HepG2 (cell line): ENCODE results near the gene HEATR1. TPM values are rescaled to one million over a fixed set of nuclear protein-coding genes. Genes with fewer than 3 reads are reported as not detected.

Experiments used
- AGO1 ChIP-seq: fragments of 200-400 bp; formaldehyde crosslinking; IDR thresholded peaks from 2 replicates; pipeline ENCODE4 v1.6.1; 2017; ENCODE audit warnings: mild to moderate bottlenecking, low read depth, low read length, moderate library complexity; ENCODE audit not compliant: poor library complexity, severe bottlenecking
- ATF1 ChIP-seq: IDR thresholded peaks from 2 replicates; pipeline ENCODE4 v1.6.1; 2016; ENCODE audit warnings: mild to moderate bottlenecking, control low read depth
- BHLHE40 ChIP-seq: IDR thresholded peaks from 2 replicates; pipeline ENCODE4 v1.6.1; 2011; ENCODE audit warnings: low read length, improper control_type of control experiment
- EP300 ChIP-seq, 3 experiments: sonication (generic) in 1 of 3; formaldehyde crosslinking in 1 of 3; IDR thresholded peaks; 2 replicates each; pipeline versions ENCODE4 v1.5.1 to v1.6.1; 2011 to 2020; ENCODE audit warnings: low read depth in 2 of 3, low read length in 2 of 3, borderline replicate concordance in 1 of 3, improper control_type of control experiment in 1 of 3, mild to moderate bottlenecking in 1 of 3, missing genetic modification reagents in 1 of 3, moderate library complexity in 1 of 3
- HINFP ChIP-seq: sonication (generic); formaldehyde crosslinking; IDR thresholded peaks from 2 replicates; pipeline ENCODE4 v1.4.0; 2020; ENCODE audit warnings: low read depth, mild to moderate bottlenecking, missing genetic modification reagents
- JARID2 ChIP-seq: sonication (generic); formaldehyde crosslinking; IDR thresholded peaks from 2 replicates; pipeline ENCODE4 v1.8.1; 2023; ENCODE audit warnings: missing genetic modification reagents, inconsistent platforms; ENCODE audit not compliant: insufficient replicate concordance
- MEIS1 ChIP-seq: sonication (generic); formaldehyde crosslinking; IDR thresholded peaks from 2 replicates; pipeline ENCODE4 v1.9.0; 2021; ENCODE audit warnings: mild to moderate bottlenecking, missing genetic modification reagents, moderate library complexity, borderline replicate concordance
- MEIS2 ChIP-seq: sonication (generic); formaldehyde crosslinking; IDR thresholded peaks from 2 replicates; pipeline ENCODE4 v1.9.0; 2021; ENCODE audit warnings: mild to moderate bottlenecking, missing genetic modification reagents
- MXD4 ChIP-seq: IDR thresholded peaks from 2 replicates; pipeline ENCODE4 v1.6.1; 2016; ENCODE audit warnings: mild to moderate bottlenecking, missing biosample characterization, missing genetic modification reagents
- NR1H2 ChIP-seq: sonication (generic); formaldehyde crosslinking; IDR thresholded peaks from 2 replicates; pipeline ENCODE4 v1.8.1; 2022; ENCODE audit warnings: low read depth, missing genetic modification reagents, borderline replicate concordance
- ONECUT2 ChIP-seq: sonication (generic); formaldehyde crosslinking; IDR thresholded peaks from 2 replicates; pipeline ENCODE4 v1.4.0; 2020; ENCODE audit warnings: missing genetic modification reagents
- RFXANK ChIP-seq: IDR thresholded peaks from 2 replicates; pipeline ENCODE4 v1.6.1; 2016
- SIX1 ChIP-seq: sonication (generic); formaldehyde crosslinking; IDR thresholded peaks from 2 replicates; pipeline ENCODE4 v1.4.0; 2020; ENCODE audit warnings: missing genetic modification reagents, borderline replicate concordance
- SMAD3 ChIP-seq: sonication (generic); formaldehyde crosslinking; IDR thresholded peaks from 2 replicates; pipeline ENCODE4 v1.4.0; 2020; ENCODE audit warnings: missing genetic modification reagents
- TBL1XR1 ChIP-seq: fragments of 150-350 bp; IDR thresholded peaks from 2 replicates; pipeline ENCODE4 v1.6.1; 2014; ENCODE audit warnings: borderline replicate concordance, low read length; ENCODE audit not compliant: partially characterized antibody
- TSC22D2 ChIP-seq: sonication (generic); formaldehyde crosslinking; IDR thresholded peaks from 2 replicates; pipeline ENCODE4 v1.5.1; 2020; ENCODE audit warnings: missing genetic modification reagents, mild to moderate bottlenecking, borderline replicate concordance
- ZBTB39 ChIP-seq: sonication (generic); formaldehyde crosslinking; IDR thresholded peaks from 2 replicates; pipeline ENCODE4 v1.5.0; 2020; ENCODE audit warnings: missing genetic modification reagents
- ZNF30 ChIP-seq: sonication (generic); formaldehyde crosslinking; IDR thresholded peaks from 2 replicates; pipeline ENCODE4 v1.5.0; 2020; ENCODE audit warnings: mild to moderate bottlenecking, missing genetic modification reagents
- ZNF337 ChIP-seq: sonication (generic); formaldehyde crosslinking; IDR thresholded peaks from 2 replicates; pipeline ENCODE4 v1.5.1; 2020; ENCODE audit warnings: missing genetic modification reagents, low read depth, mild to moderate bottlenecking, borderline replicate concordance
- ZNF383 ChIP-seq: sonication (generic); formaldehyde crosslinking; IDR thresholded peaks from 2 replicates; pipeline ENCODE4 v1.4.0; 2020; ENCODE audit warnings: missing genetic modification reagents, mild to moderate bottlenecking, borderline replicate concordance
- ZNF446 ChIP-seq: sonication (generic); formaldehyde crosslinking; IDR thresholded peaks from 2 replicates; pipeline ENCODE4 v1.5.0; 2020; ENCODE audit warnings: mild to moderate bottlenecking, missing genetic modification reagents
- ZNF761 ChIP-seq: sonication (generic); formaldehyde crosslinking; conservative IDR thresholded peaks from 2 replicates; pipeline ENCODE4 v1.4.0; 2020; ENCODE audit warnings: mild to moderate bottlenecking, missing genetic modification reagents
- ZNF878 ChIP-seq: sonication (generic); formaldehyde crosslinking; IDR thresholded peaks from 2 replicates; pipeline ENCODE4 v1.8.1; 2023; ENCODE audit warnings: mild to moderate bottlenecking, missing genetic modification reagents, moderate library complexity
- ZSCAN12 ChIP-seq: sonication (generic); formaldehyde crosslinking; IDR thresholded peaks from 2 replicates; pipeline ENCODE4 v1.9.0; 2021; ENCODE audit warnings: mild to moderate bottlenecking, missing genetic modification reagents
- polyA plus RNA-seq, 8 experiments: library from polyadenylated mRNA; depleted of rRNA in 3 of 8; stranded (reverse) in 7 of 8; unstranded in 1 of 8; fragments of >200 nt; fragmentation: Illumina TruSeq in 4 of 8; extraction: Trizol in 4 of 8; gene quantifications; 2 replicates each; pipeline versions ENCODE4 v1.2.1 to v1.2.3, GENCODE V29; 2011 to 2016; ENCODE audit warnings: low read depth in 4 of 8, missing spikeins in 1 of 8, mixed read lengths in 1 of 8; ENCODE audit not compliant: insufficient read depth in 1 of 8
- total RNA-seq, 5 experiments: library from RNA; depleted of rRNA; stranded (reverse); fragments of >200 nt; fragmentation: Illumina TruSeq; extraction: Trizol; gene quantifications; 2 replicates each; pipeline ENCODE4 v1.2.3, GENCODE V29; 2016; ENCODE audit warnings: low read depth in 1 of 5

The HEATR1 gene
- total and polyA plus RNA-seq, 2 of the 13 experiments (the other 11 are each of a cell fraction or from before 2014, with no cell fraction given), result 10.2 to 45.8 TPM

- no peak for TF ChIP-seq HINFP
- TF ChIP-seq ZNF446 (CRISPR knock-in tag), result no peak
- TF ChIP-seq BHLHE40, result peak; percentile 67
- TF ChIP-seq MEIS2 (CRISPR knock-in tag), result no peak
- TF ChIP-seq ZSCAN12 (CRISPR knock-in tag), result no peak
- TF ChIP-seq RFXANK (CRISPR knock-in tag), result no peak
- no peak for TF ChIP-seq NR1H2 (CRISPR knock-in tag)
- no peak for TF ChIP-seq TBL1XR1
- TF ChIP-seq SMAD3 (CRISPR knock-in tag), result no peak
- TF ChIP-seq MXD4 (CRISPR knock-in tag), result no peak
- peak in 1 of 2 experiments; percentile 65; a peak in 2 of 4 replicates for TF ChIP-seq EP300 (IDR thresholded peaks at IDR 0.05; ENCODE audit: low read depth in 2 of 2, low read length in 2 of 2)
- TF ChIP-seq EP300 (CRISPR knock-in tag; IDR thresholded peaks at IDR 0.05; ENCODE audit: borderline replicate concordance), result no peak; the same call in 1 of the 2 replicates
- no peak for TF ChIP-seq ZNF383
- no peak for TF ChIP-seq ZNF878 (CRISPR knock-in tag)
- TF ChIP-seq MEIS1 (CRISPR knock-in tag), result no peak
- no peak for TF ChIP-seq ZBTB39 (CRISPR knock-in tag)
- TF ChIP-seq AGO1, result no peak
- TF ChIP-seq ZNF30 (CRISPR knock-in tag), result no peak
- no peak for TF ChIP-seq ATF1 (CRISPR knock-in tag)
- TF ChIP-seq JARID2 (CRISPR knock-in tag), result no peak
- TF ChIP-seq ZNF761 (CRISPR knock-in tag), result no peak
- no peak for TF ChIP-seq ONECUT2 (CRISPR knock-in tag)
- TF ChIP-seq TSC22D2 (CRISPR knock-in tag), result no peak
- TF ChIP-seq ZNF337 (CRISPR knock-in tag), result no peak
- no peak for TF ChIP-seq SIX1 (CRISPR knock-in tag)
These were observed 87.2 kb downstream of the HEATR1 start (continued) for GRCh38 chr1:236516929-236517704.
